Measurements from ENCODE around the gene RNF25.

DNA sequence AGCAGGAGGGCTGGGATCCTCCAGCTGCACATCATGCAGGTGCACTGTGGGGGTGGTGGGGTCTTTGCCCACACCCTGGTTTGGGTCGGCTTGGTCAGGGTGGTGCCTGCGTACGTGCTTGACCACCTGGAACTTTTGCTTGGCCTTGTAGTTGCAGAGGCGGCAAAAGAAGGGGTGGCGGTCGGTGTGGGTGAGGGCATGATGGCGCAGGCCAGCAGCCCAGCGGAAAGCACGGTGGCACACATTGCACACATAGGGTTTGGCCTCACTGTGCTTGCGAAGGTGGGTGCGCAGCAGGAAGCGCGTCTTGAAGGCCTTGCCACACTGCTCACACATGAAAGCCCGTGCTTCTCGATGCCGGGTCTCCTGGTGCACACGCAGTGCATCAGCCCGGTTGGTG lies 33.4 kb downstream of the RNF25 start:
- TF ChIP-seq HDAC2 (IDR thresholded peaks at IDR 0.05) (no peak), CTCF (IDR thresholded peaks at IDR 0.05) (no peak), CEBPB (IDR thresholded peaks at IDR 0.05) (no peak), POLR2AphosphoS2 (conservative IDR thresholded peaks at IDR 0.05; ENCODE audit: low read length) (no peak), JUN (IDR thresholded peaks at IDR 0.05) (no peak), TP53 (CRISPR knock-in tag; IDR thresholded peaks at IDR 0.05) (no peak), CHD4 (IDR thresholded peaks at IDR 0.05; ENCODE audit: borderline replicate concordance) (no peak), RAD21 (conservative IDR thresholded peaks at IDR 0.05 in 1 of 2, IDR thresholded peaks at IDR 0.05 in 1 of 2) (no peak), MAZ (IDR thresholded peaks at IDR 0.05; ENCODE audit: borderline replicate concordance, low read depth, low read length) (no peak), ESRRA (IDR thresholded peaks at IDR 0.05; ENCODE audit: borderline replicate concordance, low read length) (no peak), MYC (IDR thresholded peaks at IDR 0.05; ENCODE audit: borderline replicate concordance, low read length) (no peak), POLR2A (IDR thresholded peaks at IDR 0.05; ENCODE audit: low read length) (no peak)
- TF ChIP-seq, protein P1, sequence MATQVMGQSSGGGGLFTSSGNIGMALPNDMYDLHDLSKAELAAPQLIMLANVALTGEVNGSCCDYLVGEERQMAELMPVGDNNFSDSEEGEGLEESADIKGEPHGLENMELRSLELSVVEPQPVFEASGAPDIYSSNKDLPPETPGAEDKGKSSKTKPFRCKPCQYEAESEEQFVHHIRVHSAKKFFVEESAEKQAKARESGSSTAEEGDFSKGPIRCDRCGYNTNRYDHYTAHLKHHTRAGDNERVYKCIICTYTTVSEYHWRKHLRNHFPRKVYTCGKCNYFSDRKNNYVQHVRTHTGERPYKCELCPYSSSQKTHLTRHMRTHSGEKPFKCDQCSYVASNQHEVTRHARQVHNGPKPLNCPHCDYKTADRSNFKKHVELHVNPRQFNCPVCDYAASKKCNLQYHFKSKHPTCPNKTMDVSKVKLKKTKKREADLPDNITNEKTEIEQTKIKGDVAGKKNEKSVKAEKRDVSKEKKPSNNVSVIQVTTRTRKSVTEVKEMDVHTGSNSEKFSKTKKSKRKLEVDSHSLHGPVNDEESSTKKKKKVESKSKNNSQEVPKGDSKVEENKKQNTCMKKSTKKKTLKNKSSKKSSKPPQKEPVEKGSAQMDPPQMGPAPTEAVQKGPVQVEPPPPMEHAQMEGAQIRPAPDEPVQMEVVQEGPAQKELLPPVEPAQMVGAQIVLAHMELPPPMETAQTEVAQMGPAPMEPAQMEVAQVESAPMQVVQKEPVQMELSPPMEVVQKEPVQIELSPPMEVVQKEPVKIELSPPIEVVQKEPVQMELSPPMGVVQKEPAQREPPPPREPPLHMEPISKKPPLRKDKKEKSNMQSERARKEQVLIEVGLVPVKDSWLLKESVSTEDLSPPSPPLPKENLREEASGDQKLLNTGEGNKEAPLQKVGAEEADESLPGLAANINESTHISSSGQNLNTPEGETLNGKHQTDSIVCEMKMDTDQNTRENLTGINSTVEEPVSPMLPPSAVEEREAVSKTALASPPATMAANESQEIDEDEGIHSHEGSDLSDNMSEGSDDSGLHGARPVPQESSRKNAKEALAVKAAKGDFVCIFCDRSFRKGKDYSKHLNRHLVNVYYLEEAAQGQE (IDR thresholded peaks at IDR 0.05) = no peak
- TF ChIP-seq, protein P2, sequence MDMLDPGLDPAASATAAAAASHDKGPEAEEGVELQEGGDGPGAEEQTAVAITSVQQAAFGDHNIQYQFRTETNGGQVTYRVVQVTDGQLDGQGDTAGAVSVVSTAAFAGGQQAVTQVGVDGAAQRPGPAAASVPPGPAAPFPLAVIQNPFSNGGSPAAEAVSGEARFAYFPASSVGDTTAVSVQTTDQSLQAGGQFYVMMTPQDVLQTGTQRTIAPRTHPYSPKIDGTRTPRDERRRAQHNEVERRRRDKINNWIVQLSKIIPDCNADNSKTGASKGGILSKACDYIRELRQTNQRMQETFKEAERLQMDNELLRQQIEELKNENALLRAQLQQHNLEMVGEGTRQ (IDR thresholded peaks at IDR 0.05) = no peak

Measured in A549 (cell line).